Measurements from ENCODE around the gene PPP4R4. TPM values are rescaled to one million over a fixed set of nuclear protein-coding genes. Genes with fewer than 3 reads are reported as not detected.

Gene PPP4R4, protein sequence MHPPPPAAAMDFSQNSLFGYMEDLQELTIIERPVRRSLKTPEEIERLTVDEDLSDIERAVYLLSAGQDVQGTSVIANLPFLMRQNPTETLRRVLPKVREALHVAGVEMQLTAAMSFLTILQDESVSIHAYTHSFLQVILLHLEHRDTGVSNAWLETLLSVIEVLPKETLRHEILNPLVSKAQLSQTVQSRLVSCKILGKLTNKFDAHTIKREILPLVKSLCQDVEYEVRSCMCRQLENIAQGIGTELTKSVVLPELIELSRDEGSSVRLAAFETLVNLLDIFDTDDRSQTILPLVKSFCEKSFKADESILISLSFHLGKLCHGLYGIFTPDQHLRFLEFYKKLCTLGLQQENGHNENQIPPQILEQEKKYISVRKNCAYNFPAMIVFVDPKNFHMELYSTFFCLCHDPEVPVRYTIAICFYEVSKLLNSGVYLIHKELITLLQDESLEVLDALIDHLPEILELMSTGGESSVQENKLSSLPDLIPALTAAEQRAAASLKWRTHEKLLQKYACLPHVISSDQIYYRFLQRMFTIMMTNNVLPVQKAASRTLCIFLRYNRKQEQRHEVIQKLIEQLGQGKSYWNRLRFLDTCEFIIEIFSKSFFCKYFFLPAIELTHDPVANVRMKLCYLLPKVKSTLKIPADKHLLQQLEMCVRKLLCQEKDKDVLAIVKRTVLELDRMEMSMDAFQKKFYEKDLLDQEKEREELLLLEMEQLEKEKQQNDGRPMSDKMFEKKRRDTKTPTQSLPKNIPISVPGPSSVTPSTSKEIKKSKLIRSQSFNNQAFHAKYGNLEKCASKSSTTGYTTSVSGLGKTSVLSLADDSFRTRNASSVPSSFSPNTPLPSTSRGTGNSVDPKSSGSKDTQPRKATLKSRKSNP
- under 1 TPM; 0.22 to 0.75 TPM for total RNA-seq

DNA sequence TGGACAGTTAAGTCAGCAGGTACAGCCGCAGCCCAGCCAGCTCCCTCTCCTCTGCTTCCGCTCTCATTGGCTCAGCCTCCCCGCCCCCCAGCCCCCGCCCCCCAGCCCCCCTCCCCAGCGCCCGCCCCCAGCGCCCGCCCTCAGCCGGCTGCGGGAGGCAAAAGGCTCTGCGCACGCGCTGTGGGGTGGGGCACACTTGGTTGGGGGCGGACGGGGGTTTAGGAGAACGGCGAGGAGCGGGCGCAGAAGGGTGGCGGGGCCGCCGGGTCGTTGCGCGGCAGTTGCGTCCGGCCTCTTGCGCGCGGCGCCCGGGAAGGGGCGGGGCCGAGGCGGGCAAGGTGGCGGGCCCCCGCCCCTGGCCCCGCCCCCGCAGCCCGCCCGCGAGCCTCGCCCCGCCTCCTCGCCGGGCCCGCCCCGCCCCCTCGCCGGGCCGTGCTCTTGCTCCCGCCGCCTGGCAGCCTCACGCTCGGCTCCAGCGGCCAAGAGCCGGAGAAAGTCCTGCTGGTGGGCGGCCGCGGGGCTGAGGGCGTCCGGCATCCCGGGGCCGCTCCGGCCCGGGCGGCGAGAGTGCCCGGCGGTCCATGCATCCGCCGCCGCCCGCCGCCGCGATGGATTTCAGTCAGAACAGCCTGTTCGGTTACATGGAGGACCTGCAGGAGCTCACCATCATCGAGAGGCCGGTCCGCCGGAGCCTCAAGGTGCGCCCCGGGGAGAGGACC lies at the start of gene PPP4R4:
PPP4R4 (plus strand) TSS at position 438 of the 719 bp plus-strand sequence; CDS start at position 582, 144 bp downstream.
- H3K36me3 ChIP-seq = no peaks in the 10 kb centered on the region

GRCh38 chr14:94124582-94125377 lies 49.3 kb upstream of the PPP4R4 start:
- Histone ChIP-seq H3K27ac (no peak overlapping the region), H3K36me3 (no peaks in the 10 kb centered on the region), H3K9me3 (peaks cover 0 to 8% of the 10 kb centered on the region in 2 donors), H3K4me1 (peaks cover 0 to 8% of the 10 kb centered on the region in 2 donors), H3K4me3 (no peak overlapping the region), H3K27me3 (no peaks in the 10 kb centered on the region)
- TF ChIP-seq CTCF (IDR thresholded peaks at IDR 0.05) = no peak
- peak; percentile 51 for DNase-seq (ENCODE audit: low spot score)

More for the DNA sequence above, at the start of gene PPP4R4:
- DNase-seq (ENCODE audit: low spot score) = no peak
- Histone ChIP-seq H3K27ac (peak within 1 kb of the TSS; percentile 74 to 81), H3K4me3 (peak within 1 kb of the TSS; percentile 54 to 72), H3K9me3 (no peaks in the 10 kb centered on the region), H3K4me1 (peaks cover 0 to 13% of the 10 kb centered on the region in 2 donors), H3K27me3 (no peaks in the 10 kb centered on the region)
- TF ChIP-seq CTCF (IDR thresholded peaks at IDR 0.05) = no peak

DNA sequence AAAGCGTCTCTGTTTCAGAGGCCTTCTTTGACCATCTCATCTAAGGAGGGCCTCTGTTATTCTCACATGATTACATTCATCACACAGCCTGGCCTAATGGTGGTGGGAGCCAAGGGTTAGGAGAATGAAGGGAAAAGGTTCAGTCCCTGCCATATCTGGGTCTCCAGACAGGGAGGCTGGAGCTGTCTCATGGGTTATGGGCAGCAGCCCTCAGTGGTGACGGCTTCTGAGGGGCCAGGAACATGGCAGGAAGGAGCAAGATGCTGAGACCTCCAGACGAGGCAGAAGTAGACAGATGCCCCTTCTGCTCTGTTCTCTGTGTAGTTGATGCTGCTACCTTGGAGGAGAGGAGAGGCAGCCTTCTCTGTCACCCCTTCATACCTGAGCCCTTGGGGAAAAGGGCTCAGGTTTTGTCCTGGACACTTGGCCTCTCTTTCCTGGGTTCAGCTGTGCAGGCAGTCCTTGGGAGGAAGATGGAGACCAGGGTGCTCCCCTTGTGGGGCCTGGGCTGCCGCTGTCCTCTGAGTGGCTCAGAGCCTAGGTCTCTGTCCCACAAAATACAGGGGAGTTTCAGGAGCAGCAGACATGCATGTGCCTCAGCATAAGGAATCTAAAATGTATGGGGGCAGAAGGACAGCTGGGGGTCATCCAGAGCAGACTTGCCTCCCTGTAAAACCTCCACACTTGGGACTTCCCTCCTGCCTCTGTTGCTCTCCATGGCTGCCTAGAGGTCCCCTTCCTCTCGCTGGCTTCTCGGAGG lies 48.3 kb upstream of the PPP4R4 start:
- H3K9me3 ChIP-seq = no peaks in the 10 kb centered on the region
- H3K27ac ChIP-seq = no peak overlapping the region
- peaks cover 0 to 15% of the 10 kb centered on the region in 2 donors for H3K4me1 ChIP-seq
- TF ChIP-seq CTCF (IDR thresholded peaks at IDR 0.05) = no peak
- peak; percentile 36 for DNase-seq (ENCODE audit: low spot score)
- no peak overlapping the region for H3K4me3 ChIP-seq
- no peaks in the 10 kb centered on the region for H3K27me3 ChIP-seq
- no peaks in the 10 kb centered on the region for H3K36me3 ChIP-seq

DNA sequence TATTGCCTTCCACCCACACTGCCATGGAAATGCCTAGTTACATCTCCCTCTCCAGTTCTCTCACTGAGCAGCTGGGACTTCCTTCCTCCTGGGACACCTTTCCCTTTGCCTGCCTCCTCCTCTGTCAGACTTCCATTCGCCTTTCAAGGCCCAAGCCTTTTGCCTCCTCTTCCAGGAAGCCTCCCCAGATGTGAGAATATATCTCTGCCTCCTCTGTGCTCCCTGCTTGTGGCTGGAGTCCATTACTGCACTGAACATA lies 47.8 kb upstream of the PPP4R4 start:
- no peak for DNase-seq (ENCODE audit: low spot score)
- H3K27me3 ChIP-seq = no peaks in the 10 kb centered on the region
- TF ChIP-seq CTCF (IDR thresholded peaks at IDR 0.05) = no peak
- H3K27ac ChIP-seq = no peak overlapping the region
- H3K4me1 ChIP-seq = peaks cover 0 to 15% of the 10 kb centered on the region in 2 donors
- no peaks in the 10 kb centered on the region for H3K36me3 ChIP-seq
- no peak overlapping the region for H3K4me3 ChIP-seq
- H3K9me3 ChIP-seq = no peaks in the 10 kb centered on the region
